CD14-positive monocyte (primary cell): ENCODE data around the gene GPR17. TPM values are rescaled to one million over a fixed set of nuclear protein-coding genes. Genes with fewer than 3 reads are reported as not detected.

ENCODE experiments used
- DNase-seq, 3 donors: peaks; one replicate each; pipeline ENCODE4 v3.0.0-alpha.2; 2011 to 2022
- H2AFZ ChIP-seq: 2 replicates; pipeline ENCODE4 v1.6.0; 2012; ENCODE audit warnings: mild to moderate bottlenecking, low read depth, low read length, inconsistent platforms; ENCODE audit not compliant: insufficient read depth, poor library complexity, severe bottlenecking
- H3K27ac ChIP-seq, 2 donors: 1 replicate in 1 of 2; 2 replicates in 1 of 2; pipeline ENCODE4 v1.5.1; 2012 to 2013; ENCODE audit warnings: low read length in 2 of 2, control low read depth in 1 of 2, inconsistent platforms in 1 of 2, low read depth in 1 of 2, mild to moderate bottlenecking in 1 of 2
- H3K27me3 ChIP-seq, 2 donors: one replicate each; pipeline versions ENCODE4 v1.6.0 to v1.6.1; 2011 to 2013; ENCODE audit warnings: low read length in 2 of 2; ENCODE audit not compliant: control insufficient read depth in 2 of 2, insufficient read depth in 2 of 2
- H3K36me3 ChIP-seq, 2 donors: replicated peaks in 1 of 2; 1 replicate in 1 of 2; 2 replicates in 1 of 2; pipeline versions ENCODE4 v1.5.1 to v1.6.1; 2012 to 2013; ENCODE audit warnings: low read length in 2 of 2, control low read depth in 1 of 2, inconsistent platforms in 1 of 2, mild to moderate bottlenecking in 1 of 2; ENCODE audit not compliant: insufficient read depth in 2 of 2, control insufficient read depth in 1 of 2
- H3K4me1 ChIP-seq, 2 donors: 1 replicate in 1 of 2; 2 replicates in 1 of 2; pipeline versions ENCODE4 v1.5.1 to v1.6.1; 2012 to 2013; ENCODE audit warnings: low read length in 2 of 2, control low read depth in 1 of 2, inconsistent platforms in 1 of 2, mild to moderate bottlenecking in 1 of 2, moderate library complexity in 1 of 2; ENCODE audit not compliant: insufficient read depth in 2 of 2, control insufficient read depth in 1 of 2
- H3K4me2 ChIP-seq: replicated peaks from 2 replicates; pipeline ENCODE3; 2012; ENCODE audit warnings: low read length, moderate library complexity, mild to moderate bottlenecking; ENCODE audit not compliant: poor library complexity, severe bottlenecking; ENCODE audit errors: extremely low read depth
- H3K4me3 ChIP-seq, 3 experiments: fragments of 200-600 bp in 1 of 3; sonication (generic) in 1 of 3; replicated peaks in 1 of 3; 1 replicate in 2 of 3; 2 replicates in 1 of 3; pipeline ENCODE4 v1.5.1; 2011 to 2013; ENCODE audit warnings: low read length in 3 of 3, mild to moderate bottlenecking in 3 of 3, control low read depth in 2 of 3, low read depth in 2 of 3, inconsistent platforms in 1 of 3, moderate library complexity in 1 of 3
- H3K79me2 ChIP-seq: 2 replicates; pipeline ENCODE4 v1.6.0; 2012; ENCODE audit warnings: mild to moderate bottlenecking, control low read depth, inconsistent platforms, low read length, moderate library complexity; ENCODE audit not compliant: insufficient read depth
- H3K9ac ChIP-seq: 2 replicates; pipeline ENCODE4 v1.6.0; 2017; ENCODE audit warnings: low read length, mild to moderate bottlenecking; ENCODE audit not compliant: insufficient read depth, poor library complexity, severe bottlenecking
- H3K9me3 ChIP-seq, 2 donors: replicated peaks in 1 of 2; 1 replicate in 1 of 2; 2 replicates in 1 of 2; pipeline versions ENCODE4 v1.5.1 to v1.6.1; 2012 to 2013; ENCODE audit warnings: low read length in 2 of 2, control low read depth in 1 of 2; ENCODE audit not compliant: control insufficient read depth in 1 of 2, insufficient read depth in 1 of 2
- H4K20me1 ChIP-seq: 2 replicates; pipeline ENCODE4 v1.6.0; 2012; ENCODE audit warnings: mild to moderate bottlenecking, low read length, control low read depth, moderate library complexity; ENCODE audit not compliant: insufficient read depth
- H3K27ac Mint-ChIP-seq, 7 donors: one replicate each; pipeline ENCODE4 v1.8.0; 2020; ENCODE audit warnings: mild to moderate bottlenecking in 7 of 7, mixed read lengths in 7 of 7, moderate library complexity in 6 of 7, inconsistent platforms in 2 of 7
- H3K27me3 Mint-ChIP-seq, 3 donors: one replicate each; pipeline ENCODE4 v1.8.0; 2021 to 2022; ENCODE audit warnings: low read depth in 3 of 3, mild to moderate bottlenecking in 3 of 3, mixed read lengths in 3 of 3, moderate library complexity in 3 of 3, inconsistent platforms in 1 of 3
- H3K36me3 Mint-ChIP-seq, 2 donors: one replicate each; pipeline ENCODE4 v1.8.0; 2020; ENCODE audit warnings: mixed read lengths in 2 of 2, inconsistent platforms in 1 of 2, mild to moderate bottlenecking in 1 of 2
- H3K4me1 Mint-ChIP-seq: one replicate; pipeline ENCODE4 v1.8.0; 2020; ENCODE audit warnings: mild to moderate bottlenecking, mixed read lengths
- H3K4me3 Mint-ChIP-seq, 2 donors: one replicate each; pipeline ENCODE4 v1.8.0; 2020; ENCODE audit warnings: mild to moderate bottlenecking in 2 of 2, mixed read lengths in 2 of 2, moderate library complexity in 1 of 2
- H3K9me3 Mint-ChIP-seq, 7 donors: one replicate each; pipeline ENCODE4 v1.8.0; 2020 to 2022; ENCODE audit warnings: mixed read lengths in 7 of 7, mild to moderate bottlenecking in 6 of 7, moderate library complexity in 6 of 7, inconsistent platforms in 2 of 7
- CTCF ChIP-seq: fragments of 200-600 bp; IDR thresholded peaks from one replicate; pipeline ENCODE4 v1.8.0; 2022; ENCODE audit warnings: antibody characterized with exemption, mild to moderate bottlenecking
- WGBS: methylation state at CpG from one replicate; pipeline ENCODE4 v1.1.5; 2013; ENCODE audit warnings: missing lambda C conversion rate; ENCODE audit not compliant: insufficient coverage; 5-methylcytosine and 5-hydroxymethylcytosine counted together
- intact Hi-C, 2 donors: fragments of 100-400 bp; cut with micrococcal nuclease; formaldehyde crosslinking; loops; one replicate each; pipeline versions ENCODE4 v1.15.0 to v1.15.1; 2023
- polyA plus RNA-seq, 3 donors: library from polyadenylated mRNA; depleted of rRNA in 1 of 3; unstranded in 2 of 3; stranded (reverse) in 1 of 3; fragments of 300-500 nt in 2 of 3; fragments of >200 nt in 1 of 3; fragmentation: Illumina TruSeq in 2 of 3; gene quantifications; 1 replicate in 2 of 3; 2 replicates in 1 of 3; pipeline ENCODE4 v1.2.3, GENCODE V29; 2012 to 2021

The GPR17 gene
- polyA plus RNA-seq, 3 donors: 0.07 TPM; not detected in 2

GRCh38 chr2:127615511-127616166 lies 30.3 kb upstream of the GPR17 start:
- no peak overlapping the region for H3K9ac ChIP-seq
- no peaks in the 10 kb centered on the region for H3K4me1 ChIP-seq
- H3K27me3 Mint-ChIP-seq: peaks cover 1 to 7% (median 2%) of the 10 kb centered on the region in 3 donors
- peaks cover 6% of the 10 kb centered on the region for H3K4me1 Mint-ChIP-seq
- WGBS: 27% methylated on average over 17 of the region's 18 CpGs
- H3K9me3 ChIP-seq: peaks cover 6 to 25% of the 10 kb centered on the region in 2 donors
- no peak overlapping the region for H3K4me2 ChIP-seq
- peak overlapping the region in 1 of 7 donors; percentile 30 for H3K27ac Mint-ChIP-seq
- H3K27ac ChIP-seq: no peak overlapping the region
- peaks cover 0 to 11% of the 10 kb centered on the region in 2 donors for H3K36me3 Mint-ChIP-seq
- H4K20me1 ChIP-seq: no peaks in the 10 kb centered on the region
- H3K4me3 Mint-ChIP-seq: no peak overlapping the region
- H3K4me3 ChIP-seq: no peak overlapping the region
- no peaks in the 10 kb centered on the region for H3K36me3 ChIP-seq
- H3K79me2 ChIP-seq: no peaks in the 10 kb centered on the region
- intact Hi-C loops: no loop called here
- peak overlapping the region; percentile 46 for H2AFZ ChIP-seq
- TF ChIP-seq CTCF: no peak
- no peaks in the 10 kb centered on the region for H3K27me3 ChIP-seq
- H3K9me3 Mint-ChIP-seq: peaks cover 16 to 28% (median 22%) of the 10 kb centered on the region in 7 donors
- no peak for DNase-seq

DNA sequence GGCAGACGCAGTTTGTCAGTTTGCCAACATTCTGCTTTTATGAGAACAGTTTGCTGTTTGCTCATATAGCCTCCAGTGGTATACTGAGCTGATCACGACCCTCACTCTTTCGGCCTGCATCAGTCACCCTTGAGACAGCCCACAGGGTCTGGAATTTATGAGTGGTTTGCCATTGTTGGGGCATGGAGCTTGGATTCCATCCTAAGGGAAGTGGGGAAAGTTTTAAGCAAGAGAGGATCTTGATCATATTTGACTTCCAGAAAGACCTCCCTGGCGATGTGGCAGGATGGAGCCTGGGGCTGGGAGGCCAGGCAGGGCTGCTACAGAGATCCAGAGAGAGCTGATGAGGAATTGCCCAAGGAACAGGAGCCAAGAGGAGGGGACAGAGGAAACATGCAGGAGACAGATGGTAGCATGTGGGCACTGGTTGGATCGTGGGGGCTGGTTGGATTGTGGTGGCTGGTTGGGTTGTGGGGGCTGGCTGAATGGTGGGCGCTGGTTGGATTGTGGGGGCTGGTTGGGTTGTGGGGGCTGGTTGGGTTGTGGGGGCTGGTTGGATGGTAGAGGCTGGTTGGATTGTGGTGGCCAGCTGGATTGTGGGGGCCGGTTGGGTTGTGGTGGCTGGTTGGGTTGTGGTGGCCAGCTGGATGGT lies 27.3 kb upstream of the GPR17 start:
- no peak for TF ChIP-seq CTCF
- no peak overlapping the region for H3K4me3 ChIP-seq
- H3K27me3 ChIP-seq: no peaks in the 10 kb centered on the region
- peaks cover 0 to 3% of the 10 kb centered on the region in 2 donors for H3K36me3 Mint-ChIP-seq
- H3K9me3 Mint-ChIP-seq: peaks cover 0 to 6% (median 4%) of the 10 kb centered on the region in 7 donors
- no peak overlapping the region for H2AFZ ChIP-seq
- H3K4me1 ChIP-seq: no peaks in the 10 kb centered on the region
- no peak overlapping the region for H3K9ac ChIP-seq
- peaks cover 16% of the 10 kb centered on the region for H3K4me1 Mint-ChIP-seq
- no peaks in the 10 kb centered on the region for H3K36me3 ChIP-seq
- H3K4me2 ChIP-seq: no peak overlapping the region
- DNase-seq: no peak
- WGBS: 81% methylated on average over 6 of the region's 7 CpGs
- peak overlapping the region in 1 of 7 donors; percentile 38 for H3K27ac Mint-ChIP-seq
- intact Hi-C loops: no loop called here
- H3K9me3 ChIP-seq: peaks cover 0 to 7% of the 10 kb centered on the region in 2 donors
- no peaks in the 10 kb centered on the region for H4K20me1 ChIP-seq
- no peak overlapping the region for H3K4me3 Mint-ChIP-seq
- no peak overlapping the region for H3K27ac ChIP-seq
- no peaks in the 10 kb centered on the region for H3K79me2 ChIP-seq
- H3K27me3 Mint-ChIP-seq: peaks cover 1 to 7% (median 3%) of the 10 kb centered on the region in 3 donors
